HG03064 (cell line): ENCODE data around the gene HOXA7.

ENCODE experiments used
- ATAC-seq: cut with Tn5 transposase; IDR thresholded peaks from one replicate; pipeline ENCODE4 v1.9.1; 2021; ENCODE audit warnings: low read depth; ENCODE audit not compliant: unreplicated experiment

HOXA7 gene

DNA sequence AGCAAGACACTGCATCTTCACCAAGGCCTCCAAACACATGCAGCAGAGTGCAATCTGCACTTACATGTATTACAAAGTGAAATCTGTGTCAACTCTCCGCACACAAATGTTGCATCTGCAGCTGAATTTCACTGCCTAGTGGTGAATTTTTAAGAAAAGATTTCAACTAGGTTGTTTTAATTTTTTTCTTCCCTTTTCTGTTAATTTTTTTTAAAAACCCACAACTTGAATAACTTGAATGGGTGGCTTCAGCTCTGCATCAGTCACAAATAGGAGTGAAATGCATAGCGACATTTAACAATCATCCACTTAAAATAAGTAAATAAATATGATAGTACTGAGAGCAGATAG lies 37.5 kb upstream of the HOXA7 start:
- ATAC-seq = no peak

- no peak for ATAC-seq
These were observed 37.0 kb upstream of the HOXA7 start for GRCh38 chr7:27193335-27194001.

DNA sequence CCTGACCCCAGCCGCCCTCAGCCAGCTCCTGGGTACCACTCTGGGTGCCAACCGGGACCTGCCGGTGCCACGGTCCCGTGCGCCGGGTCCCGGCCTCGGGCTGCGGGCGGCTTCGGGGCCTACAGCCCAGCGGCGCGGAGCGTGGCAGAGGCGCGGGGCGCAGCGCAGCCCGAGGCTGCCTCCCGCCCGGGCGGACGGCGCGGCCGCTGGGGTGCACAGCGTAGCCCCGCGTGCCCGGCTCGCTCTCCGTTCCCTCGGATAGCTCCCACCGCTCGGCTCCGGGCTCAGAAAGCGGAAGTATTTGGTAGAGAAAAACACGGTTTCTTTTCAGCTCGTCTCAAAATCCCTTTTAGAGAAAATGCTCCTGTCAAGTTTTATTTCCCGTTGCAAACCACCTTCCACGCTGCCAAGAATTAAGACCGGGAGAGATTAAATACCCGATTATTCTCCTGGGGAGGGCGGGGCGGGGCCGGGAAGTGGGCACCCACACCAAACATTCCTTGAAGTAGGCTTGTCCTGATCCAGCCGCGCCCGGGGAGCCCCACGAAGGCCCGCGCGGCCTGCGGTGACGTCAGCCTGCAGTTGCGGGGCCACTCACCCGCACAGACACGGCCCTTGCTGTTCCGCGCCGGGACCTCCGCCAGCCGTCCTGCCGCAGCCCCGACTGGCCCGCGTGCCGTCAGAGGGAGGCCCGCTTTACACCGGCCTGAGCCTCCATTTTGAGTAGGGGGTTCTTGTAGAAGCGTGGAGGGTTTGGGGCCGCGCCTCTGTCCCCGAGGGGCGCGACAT lies 36.3 kb upstream of the HOXA7 start:
- ATAC-seq = no peak

DNA sequence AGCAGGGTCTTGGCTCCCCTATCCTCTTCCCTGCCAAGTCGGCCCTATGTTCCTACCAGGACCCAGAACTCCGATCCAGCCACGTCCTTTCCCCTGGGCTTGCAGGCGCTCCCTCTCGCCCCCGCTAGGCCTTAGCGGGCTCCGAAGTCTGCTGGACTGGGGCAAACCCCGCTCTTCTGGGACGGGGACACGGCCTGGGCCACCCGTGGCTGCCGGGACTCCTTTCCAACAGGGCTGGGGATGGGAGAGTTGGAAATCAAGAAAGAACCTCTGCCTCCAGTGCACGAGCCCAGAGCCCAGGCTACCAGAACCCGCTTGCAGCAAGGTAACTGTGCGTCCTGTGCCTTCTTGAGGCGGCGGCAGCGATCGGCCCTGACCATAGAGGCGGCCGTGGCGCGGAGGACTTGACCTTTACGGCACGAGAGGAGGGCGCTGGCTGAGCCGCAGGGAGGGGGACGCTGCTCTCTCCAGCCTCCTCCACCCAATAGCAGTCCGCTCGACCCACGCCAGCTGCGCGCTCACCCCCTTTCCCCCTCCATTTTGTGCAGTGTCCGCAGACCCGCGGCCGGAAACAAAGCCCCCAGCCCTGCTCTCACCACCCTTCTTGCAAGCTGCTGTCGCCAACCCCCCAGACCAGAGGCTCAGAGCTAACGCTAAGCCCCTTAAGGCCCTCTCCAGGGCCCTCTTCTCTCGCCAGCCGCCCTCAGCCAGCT lies 35.5 kb upstream of the HOXA7 start:
- no peak for ATAC-seq

DNA sequence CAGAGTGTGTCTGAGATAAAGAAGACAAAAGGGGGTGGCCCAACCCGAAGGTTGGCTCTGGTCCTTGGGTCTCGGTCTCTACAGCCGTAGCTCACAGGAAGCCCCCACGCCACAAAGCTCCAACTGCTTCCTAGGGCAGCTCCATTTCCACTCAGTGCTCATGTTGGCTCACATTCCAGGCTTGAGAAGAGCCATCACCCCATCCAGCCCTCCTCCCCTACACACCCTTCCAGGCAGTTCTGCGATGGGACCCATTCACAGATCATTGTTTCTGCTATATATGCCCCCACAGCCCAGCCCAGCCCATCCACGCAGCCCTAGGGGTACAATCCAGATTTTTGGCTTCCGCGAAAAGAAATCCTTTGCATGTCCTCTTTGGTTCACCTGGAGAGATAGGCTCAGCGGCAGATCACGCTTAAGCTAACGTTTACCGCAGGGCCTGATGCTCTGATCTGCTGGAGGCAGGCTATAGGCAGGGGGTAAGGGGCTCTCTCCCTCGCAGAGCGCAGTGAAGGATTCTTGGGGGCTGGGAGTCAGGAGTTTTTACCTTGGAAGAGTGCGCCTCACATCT lies 34.8 kb upstream of the HOXA7 start:
- no peak for ATAC-seq

DNA sequence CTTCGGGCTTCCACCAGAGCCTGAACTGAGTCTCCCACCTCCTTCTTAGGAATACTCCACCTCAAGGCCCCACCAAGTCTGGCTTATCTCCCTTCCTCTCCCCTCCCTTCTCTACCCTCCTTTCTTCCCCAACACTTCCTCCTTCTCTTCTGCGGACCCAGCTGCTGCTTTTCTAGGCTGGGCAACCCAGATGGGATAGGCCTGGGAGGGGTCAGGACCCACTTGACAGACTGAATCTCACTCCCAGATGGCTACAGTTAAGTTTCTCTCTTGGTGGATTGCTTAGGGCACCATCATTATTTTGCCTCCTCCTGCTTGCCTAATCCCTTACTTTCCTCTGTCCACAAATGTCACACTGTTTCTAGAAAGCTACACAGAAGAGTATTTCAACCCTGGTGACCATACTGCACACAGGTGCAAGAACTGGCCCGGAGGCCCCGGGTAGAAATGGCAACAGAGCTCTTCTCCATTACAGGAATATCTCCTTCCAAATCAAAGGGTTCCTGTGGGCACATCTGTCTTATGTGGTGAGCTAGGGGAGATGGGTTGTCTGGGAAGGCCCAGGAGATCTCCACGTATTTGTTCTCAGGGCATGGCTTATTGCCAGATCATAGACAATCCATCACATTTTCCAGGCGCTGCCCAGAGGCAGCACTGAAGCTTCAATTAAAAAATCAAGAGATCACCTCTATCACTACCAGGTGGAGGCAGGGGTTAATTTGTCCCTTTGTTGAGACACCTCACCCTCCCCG lies 33.7 kb upstream of the HOXA7 start:
- ATAC-seq = no peak

GRCh38 chr7:27189295-27189996 lies 33.0 kb upstream of the HOXA7 start:
- no peak for ATAC-seq

- no peak for ATAC-seq
These were observed 32.2 kb upstream of the HOXA7 start for GRCh38 chr7:27188386-27189294.

DNA sequence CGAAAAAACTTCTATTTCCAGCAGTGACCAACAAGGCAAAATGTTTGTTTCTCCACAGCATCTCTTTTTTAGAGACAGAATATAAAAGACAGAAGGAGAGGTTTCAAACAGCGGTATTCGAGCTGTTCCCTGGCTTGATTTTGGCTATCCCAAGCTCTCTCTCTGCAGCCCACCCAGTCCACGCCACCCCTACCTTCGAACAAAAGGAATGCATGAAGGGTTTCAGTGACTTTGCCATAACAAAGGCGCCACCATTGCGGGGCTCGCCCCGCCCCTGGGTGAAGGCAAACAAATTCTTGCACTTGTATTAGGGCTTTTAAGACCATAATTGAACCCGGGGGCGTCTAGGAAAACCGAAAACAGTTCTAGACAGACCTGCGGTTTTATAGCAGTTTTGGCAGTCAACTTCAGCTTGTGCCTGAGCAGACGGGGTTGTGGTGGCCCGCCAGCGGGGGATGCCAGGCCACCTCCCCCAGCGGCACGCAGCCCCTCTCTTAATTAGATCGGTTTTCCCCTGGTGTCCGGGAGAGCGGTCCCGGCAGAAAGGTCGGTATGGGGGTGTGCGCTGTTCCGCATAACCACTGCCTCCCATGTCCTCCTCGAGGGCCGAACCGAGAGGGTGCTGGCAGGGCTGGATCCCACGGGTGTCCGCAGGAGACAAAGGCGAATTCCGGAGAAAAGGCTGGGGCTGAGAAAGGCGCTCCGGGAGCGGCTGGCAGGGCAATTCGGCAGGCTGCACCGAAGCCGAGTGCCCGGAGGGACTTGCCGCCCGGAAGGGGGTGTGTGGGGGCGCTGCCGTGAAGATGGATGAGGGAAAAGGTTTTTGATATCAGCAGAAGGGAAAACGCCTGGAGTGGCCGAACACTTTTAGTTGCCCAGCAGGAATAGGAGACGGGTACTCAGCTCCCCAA lies 31.3 kb upstream of the HOXA7 start:
- no peak for ATAC-seq

- ATAC-seq = no peak
These were observed 30.4 kb upstream of the HOXA7 start for GRCh38 chr7:27186668-27187474.

- no peak for ATAC-seq
These were observed 29.6 kb upstream of the HOXA7 start for GRCh38 chr7:27185854-27186667.

GRCh38 chr7:27185013-27185853 lies 28.8 kb upstream of the HOXA7 start, which contains the start of gene HOXA11:
TSS of gene HOXA11 (minus strand) at chr7:27185232. CDS start at chr7:27185144, 88 bp downstream.
- ATAC-seq = no peak

DNA sequence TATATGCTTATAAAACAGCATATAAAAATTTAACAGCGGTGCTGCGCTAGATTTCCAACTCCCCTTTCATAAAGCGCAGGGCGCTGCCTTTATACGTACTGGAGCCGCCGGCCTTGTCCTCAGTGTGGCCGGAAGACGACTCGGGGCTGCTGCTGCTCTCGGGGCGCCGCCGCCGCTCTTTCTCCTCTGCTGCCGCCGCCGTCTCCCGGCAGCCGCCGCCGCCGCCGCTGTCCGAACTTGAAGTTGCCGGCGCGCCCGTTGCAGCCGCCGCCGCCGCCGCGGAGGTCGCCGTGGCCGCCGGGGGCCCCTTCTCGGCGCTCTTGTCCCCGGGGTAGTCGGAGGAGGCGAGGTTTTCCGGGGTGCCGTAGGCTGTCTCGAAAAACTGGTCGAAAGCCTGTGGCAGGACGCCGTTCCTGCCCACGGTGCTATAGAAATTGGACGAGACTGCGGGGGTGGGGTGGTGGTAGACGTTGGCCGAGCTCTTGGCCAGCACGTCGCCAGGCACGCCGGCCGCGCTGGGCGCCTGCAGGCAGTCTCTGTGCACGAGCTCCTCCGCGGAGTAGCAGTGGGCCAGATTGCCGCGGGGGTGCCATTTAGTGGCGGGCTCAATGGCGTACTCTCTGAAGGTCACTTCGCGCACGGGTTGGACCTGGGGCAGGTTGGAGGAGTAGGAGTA lies 28.0 kb upstream of the HOXA7 start:
- ATAC-seq = no peak

- no peak for ATAC-seq
These were observed 27.3 kb upstream of the HOXA7 start for GRCh38 chr7:27183682-27184336.
